ENCODE measurements around the gene GP1BA. TPM values are rescaled to one million over a fixed set of nuclear protein-coding genes. Genes with fewer than 3 reads are reported as not detected.

GP1BA gene
- total and polyA plus RNA-seq, 2 donors (not counting 3 experiments of a cell fraction or from before 2014, with no cell fraction given), result not detected

DNA sequence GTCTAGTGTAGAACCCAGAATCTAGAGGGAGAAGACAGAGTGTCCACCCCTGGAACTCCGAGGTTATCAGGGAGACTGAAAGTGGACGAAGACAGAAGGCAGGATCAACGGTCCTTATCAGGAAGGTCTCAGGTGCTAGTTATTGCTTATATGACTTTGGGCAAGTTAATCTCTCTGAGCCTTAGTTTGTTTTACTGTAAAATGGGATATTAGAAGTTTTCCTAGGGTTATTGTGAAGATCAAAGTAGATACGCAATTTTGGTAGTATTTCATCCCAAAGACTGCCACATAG lies 9.2 kb downstream of the GP1BA start:
- dilution Hi-C loops (cut with MboI; ENCODE audit: extremely low pct_ligation_motif_present, low sequenced_read_pairs), result no loop called here
- ChIA-PET POLR2A (interaction anchor here (2.3 kb wide), 1 partner anchor 26 kb away, joined by 15 read pairs; the partner anchor contains the start of gene SPAG7), CTCF (no interaction called here)
- H2AFZ ChIP-seq (ENCODE audit: low read depth, low read length), result no peak overlapping the region
- no peaks in the 10 kb centered on the region for H3K27me3 ChIP-seq (ENCODE audit: control insufficient read depth in 2 of 2, insufficient read depth in 2 of 2, low read length in 2 of 2)
- H3K4me3 ChIP-seq (replicated peaks in 1 of 3; ENCODE audit: insufficient read depth in 1 of 3, low read depth in 1 of 3, low read length in 3 of 3), result peak overlapping the region; percentile 42 to 77 (median 45)
- TF ChIP-seq MYC (IDR thresholded peaks at IDR 0.05; ENCODE audit: low read depth, low read length), result no peak
- TF ChIP-seq, protein P1, sequence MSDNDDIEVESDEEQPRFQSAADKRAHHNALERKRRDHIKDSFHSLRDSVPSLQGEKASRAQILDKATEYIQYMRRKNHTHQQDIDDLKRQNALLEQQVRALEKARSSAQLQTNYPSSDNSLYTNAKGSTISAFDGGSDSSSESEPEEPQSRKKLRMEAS (IDR thresholded peaks at IDR 0.05; ENCODE audit: insufficient read depth, insufficient read length), result no peak
- no peak for TF ChIP-seq POLR2AphosphoS5 (IDR thresholded peaks at IDR 0.05; ENCODE audit: insufficient read depth, low read depth, low read length)
- TF ChIP-seq, protein P2, sequence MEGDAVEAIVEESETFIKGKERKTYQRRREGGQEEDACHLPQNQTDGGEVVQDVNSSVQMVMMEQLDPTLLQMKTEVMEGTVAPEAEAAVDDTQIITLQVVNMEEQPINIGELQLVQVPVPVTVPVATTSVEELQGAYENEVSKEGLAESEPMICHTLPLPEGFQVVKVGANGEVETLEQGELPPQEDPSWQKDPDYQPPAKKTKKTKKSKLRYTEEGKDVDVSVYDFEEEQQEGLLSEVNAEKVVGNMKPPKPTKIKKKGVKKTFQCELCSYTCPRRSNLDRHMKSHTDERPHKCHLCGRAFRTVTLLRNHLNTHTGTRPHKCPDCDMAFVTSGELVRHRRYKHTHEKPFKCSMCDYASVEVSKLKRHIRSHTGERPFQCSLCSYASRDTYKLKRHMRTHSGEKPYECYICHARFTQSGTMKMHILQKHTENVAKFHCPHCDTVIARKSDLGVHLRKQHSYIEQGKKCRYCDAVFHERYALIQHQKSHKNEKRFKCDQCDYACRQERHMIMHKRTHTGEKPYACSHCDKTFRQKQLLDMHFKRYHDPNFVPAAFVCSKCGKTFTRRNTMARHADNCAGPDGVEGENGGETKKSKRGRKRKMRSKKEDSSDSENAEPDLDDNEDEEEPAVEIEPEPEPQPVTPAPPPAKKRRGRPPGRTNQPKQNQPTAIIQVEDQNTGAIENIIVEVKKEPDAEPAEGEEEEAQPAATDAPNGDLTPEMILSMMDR (IDR thresholded peaks at IDR 0.05; ENCODE audit: extremely low read depth in 1 of 2, insufficient read depth in 1 of 2, low read depth in 1 of 2, low read length in 2 of 2), result no peak
- TF ChIP-seq POLR2A (IDR thresholded peaks at IDR 0.05; ENCODE audit: low read depth, low read length), result no peak
- TF ChIP-seq GATA2 (IDR thresholded peaks at IDR 0.05; ENCODE audit: insufficient read depth, insufficient read length, low read depth, low read length), result no peak
- TF ChIP-seq FOS (IDR thresholded peaks at IDR 0.05; ENCODE audit: borderline replicate concordance, insufficient read depth, low read length), result no peak
- TF ChIP-seq JUN (IDR thresholded peaks at IDR 0.05; ENCODE audit: borderline replicate concordance, insufficient read depth, insufficient read length, low read depth), result no peak
- no peak for TF ChIP-seq EZH2 (IDR thresholded peaks at IDR 0.05; ENCODE audit: borderline replicate concordance, low read depth, low read length, severe bottlenecking)
- DNase-seq (ENCODE audit: low read depth, low spot score) (no peak), FAIRE-seq (peak; percentile 31)
- H3K4me1 ChIP-seq (ENCODE audit: control insufficient read depth, extremely low read depth, insufficient read depth, low read length), result peaks cover 32% of the 10 kb centered on the region
- no peaks in the 10 kb centered on the region for H3K9me3 ChIP-seq (replicated peaks; ENCODE audit: control insufficient read depth, insufficient read depth, low read length)
- H3K4me2 ChIP-seq (ENCODE audit: insufficient read depth, low read length), result peak overlapping the region; percentile 70
- BruUV-seq (replicated peaks), result no TSS peak
- peak overlapping the region; percentile 88 for H3K9ac ChIP-seq (replicated peaks; ENCODE audit: extremely low read depth, insufficient read depth, low read length)
- peaks cover 72% of the 10 kb centered on the region for H3K79me2 ChIP-seq (ENCODE audit: control insufficient read depth, insufficient read depth, low read length)
- no peaks in the 10 kb centered on the region for H4K20me1 ChIP-seq (replicated peaks; ENCODE audit: control insufficient read depth, extremely low read depth, insufficient read depth, low read length)
- H3K27ac ChIP-seq (ENCODE audit: insufficient read depth, low read depth, low read length), result peak overlapping the region; percentile 81
- no peaks in the 10 kb centered on the region for H3K9me1 ChIP-seq (replicated peaks; ENCODE audit: control insufficient read depth, extremely low read depth, insufficient read depth, low read length)
- H3K36me3 ChIP-seq (ENCODE audit: control insufficient read depth in 2 of 2, extremely low read depth in 1 of 2, insufficient read depth in 2 of 2, low read length in 2 of 2), result peaks cover 10 to 42% of the 10 kb centered on the region in 2 experiments
- intact Hi-C loops (cut with micrococcal nuclease), result loop anchor here (2.0 kb wide), 2 partner anchors 46 to 58 kb away; partner anchors contain the start of gene CAMTA2
